ENCODE measurements around the gene BICD2.

Gene BICD2

DNA sequence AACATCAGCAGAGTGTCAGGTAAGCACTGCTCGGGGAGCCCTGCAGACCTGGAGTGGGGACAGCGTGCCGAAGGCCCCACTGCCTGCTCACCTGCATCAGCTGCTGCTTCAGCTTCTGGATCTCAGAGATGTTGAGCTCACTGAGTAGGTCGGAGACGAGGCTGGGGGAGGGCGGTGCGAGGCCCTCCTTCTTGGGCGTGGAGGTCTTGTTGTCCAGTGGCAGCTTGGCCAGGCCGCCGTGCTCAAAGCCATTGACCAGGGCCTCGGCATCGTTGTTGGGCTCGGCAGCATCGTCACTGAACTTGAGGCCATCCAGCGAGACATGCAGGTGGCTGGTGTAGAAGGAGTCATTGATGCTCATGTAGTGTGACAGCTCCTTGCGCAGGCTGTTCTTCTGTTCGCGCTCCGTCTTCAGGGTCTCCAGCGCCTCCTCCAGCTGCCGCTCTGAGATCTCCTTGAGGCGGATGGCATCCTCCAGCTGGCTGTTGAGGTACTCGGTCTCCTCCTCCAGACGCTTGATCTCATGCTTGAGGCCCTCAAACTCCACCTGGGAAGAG is 44.3 kb downstream of the BICD2 start:
- DNase-seq (ENCODE audit: low read depth, low spot score): no peak
- TF ChIP-seq, protein P1, sequence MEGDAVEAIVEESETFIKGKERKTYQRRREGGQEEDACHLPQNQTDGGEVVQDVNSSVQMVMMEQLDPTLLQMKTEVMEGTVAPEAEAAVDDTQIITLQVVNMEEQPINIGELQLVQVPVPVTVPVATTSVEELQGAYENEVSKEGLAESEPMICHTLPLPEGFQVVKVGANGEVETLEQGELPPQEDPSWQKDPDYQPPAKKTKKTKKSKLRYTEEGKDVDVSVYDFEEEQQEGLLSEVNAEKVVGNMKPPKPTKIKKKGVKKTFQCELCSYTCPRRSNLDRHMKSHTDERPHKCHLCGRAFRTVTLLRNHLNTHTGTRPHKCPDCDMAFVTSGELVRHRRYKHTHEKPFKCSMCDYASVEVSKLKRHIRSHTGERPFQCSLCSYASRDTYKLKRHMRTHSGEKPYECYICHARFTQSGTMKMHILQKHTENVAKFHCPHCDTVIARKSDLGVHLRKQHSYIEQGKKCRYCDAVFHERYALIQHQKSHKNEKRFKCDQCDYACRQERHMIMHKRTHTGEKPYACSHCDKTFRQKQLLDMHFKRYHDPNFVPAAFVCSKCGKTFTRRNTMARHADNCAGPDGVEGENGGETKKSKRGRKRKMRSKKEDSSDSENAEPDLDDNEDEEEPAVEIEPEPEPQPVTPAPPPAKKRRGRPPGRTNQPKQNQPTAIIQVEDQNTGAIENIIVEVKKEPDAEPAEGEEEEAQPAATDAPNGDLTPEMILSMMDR (IDR thresholded peaks at IDR 0.05; ENCODE audit: low read depth, low read length): no peak
- H3K4me3 ChIP-seq (ENCODE audit: low read depth, low read length): no peak overlapping the region
- in situ Hi-C loops (cut with HindIII; ENCODE audit: low sequenced_read_pairs): no loop called here

DNA sequence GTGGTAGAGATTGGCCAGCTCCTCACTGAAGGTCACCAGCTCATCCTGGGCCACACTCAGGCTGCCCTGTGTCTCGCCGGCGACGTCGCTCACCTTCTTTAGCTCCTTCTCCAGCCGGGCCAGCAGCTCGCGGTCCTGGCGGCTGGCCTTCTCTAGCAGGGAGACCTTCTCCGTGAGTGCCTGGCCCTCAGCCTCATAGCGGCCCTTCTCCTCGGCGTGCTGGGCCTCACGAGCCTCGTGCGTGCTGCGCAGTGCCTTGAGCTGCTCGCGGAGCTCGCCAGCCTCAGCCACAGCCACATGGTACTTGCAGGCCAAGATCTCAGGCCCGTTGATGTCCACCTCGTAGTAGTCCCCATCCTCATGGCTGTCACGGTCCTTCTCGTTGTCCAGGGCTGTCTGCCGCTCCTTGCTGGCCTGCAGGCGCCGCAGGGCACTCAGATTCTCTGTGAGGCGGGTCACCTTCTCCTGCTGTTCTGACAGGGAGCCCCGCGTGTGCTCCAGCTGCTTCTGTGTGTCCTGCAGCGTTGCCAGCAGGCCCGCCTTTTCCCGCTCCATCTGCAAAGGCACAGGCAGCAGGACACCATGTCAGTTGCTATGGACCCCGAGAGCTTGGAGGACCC is 45.5 kb downstream of the BICD2 start:
- no peak overlapping the region for H3K4me3 ChIP-seq (ENCODE audit: low read depth, low read length)
- no peak for DNase-seq (ENCODE audit: low read depth, low spot score)
- TF ChIP-seq, protein P1 (IDR thresholded peaks at IDR 0.05; ENCODE audit: low read depth, low read length): no peak
- in situ Hi-C loops (cut with HindIII; ENCODE audit: low sequenced_read_pairs): no loop called here

DNA sequence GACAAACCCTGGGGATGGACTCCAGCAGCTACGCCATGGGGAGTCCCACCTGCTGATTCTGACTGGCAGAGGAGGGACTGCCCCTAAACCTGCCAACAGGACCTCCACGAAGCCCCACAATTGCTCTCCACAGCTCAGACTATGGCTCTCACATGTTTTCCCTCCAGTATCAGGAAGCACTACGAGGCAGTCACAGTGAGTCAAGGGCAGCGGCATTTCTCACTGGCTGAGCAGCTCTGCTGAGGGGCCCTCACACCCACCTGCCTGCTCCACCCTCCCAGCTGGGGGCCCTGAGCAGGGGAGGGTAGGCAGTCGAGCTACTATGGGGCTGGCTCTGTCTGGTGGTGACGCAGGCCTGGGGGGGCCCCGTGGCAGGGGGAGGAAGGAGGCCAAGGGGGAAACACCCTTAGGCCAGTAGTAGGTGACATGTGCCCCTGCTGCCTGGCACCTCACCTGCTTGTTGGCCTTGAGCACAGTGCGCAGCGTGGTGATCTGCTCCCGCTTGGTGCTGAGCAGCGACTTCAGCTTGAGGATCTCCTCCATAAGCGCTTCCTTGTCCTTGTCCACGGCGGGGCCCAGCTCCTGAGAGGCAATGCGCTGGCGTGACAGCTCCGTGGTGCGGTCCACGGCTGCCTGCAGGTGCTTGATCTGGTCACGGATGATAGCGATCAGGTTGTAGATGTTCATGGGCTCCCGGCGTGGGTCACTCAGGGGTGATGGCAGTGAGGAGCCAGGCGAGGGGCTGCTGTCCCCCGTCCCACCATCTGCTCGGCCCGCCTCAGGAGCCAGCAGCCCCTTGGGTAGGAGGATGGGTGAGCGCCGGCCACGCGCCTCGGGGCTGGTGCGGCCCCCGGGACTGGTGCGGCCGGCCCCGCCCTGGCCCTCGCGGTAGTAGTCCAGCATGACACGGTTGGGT is 46.3 kb downstream of the BICD2 start:
- TF ChIP-seq, protein P1 (IDR thresholded peaks at IDR 0.05; ENCODE audit: low read depth, low read length): no peak
- DNase-seq (ENCODE audit: low read depth, low spot score): no peak
- H3K4me3 ChIP-seq (ENCODE audit: low read depth, low read length): no peak overlapping the region
- in situ Hi-C loops (cut with HindIII; ENCODE audit: low sequenced_read_pairs): no loop called here

DNA sequence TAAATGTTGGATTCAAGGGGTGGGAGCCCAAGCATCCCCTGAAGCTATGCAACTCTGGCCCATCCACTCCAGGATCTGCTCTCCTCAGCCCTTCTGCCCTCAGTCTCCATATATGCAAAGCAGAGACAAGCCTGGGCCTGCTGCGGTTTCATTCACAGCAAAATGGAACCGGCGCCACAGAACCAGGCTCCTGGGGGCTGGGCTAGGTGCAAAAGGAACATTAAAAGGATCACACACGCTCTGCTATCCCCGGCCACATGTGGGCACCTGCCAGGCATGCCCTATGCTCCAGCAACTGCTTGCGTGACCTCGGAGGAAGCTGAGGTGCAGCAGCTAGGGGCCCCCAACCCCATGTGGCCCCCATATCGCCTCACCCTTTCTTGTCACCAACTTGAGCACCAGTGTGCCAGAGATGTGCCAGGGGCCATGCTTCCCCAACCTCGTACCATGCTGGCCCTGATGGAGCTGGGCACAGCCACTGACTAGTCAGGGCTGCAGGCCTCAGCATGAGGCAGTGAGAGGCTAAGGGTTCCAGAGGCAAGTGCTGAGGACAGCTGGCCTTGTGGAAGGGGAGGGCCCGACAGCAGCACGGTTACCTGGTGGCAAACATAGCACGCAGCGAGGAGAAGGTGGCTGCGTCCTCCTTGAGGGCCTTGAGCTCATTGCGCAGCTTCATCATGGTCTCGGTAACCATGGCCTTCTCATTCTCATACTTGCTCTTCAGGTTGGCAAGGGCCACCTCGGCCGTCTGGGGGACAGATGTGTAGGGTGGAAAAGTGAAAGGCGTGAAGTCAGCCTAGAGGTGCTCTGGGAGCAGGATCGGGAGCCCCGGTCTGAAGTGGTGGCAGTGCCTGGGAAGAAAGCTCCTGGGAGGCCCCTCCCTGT is 47.2 kb downstream of the BICD2 start:
- in situ Hi-C loops (cut with HindIII; ENCODE audit: low sequenced_read_pairs): no loop called here
- no peak for DNase-seq (ENCODE audit: low read depth, low spot score)
- no peak overlapping the region for H3K4me3 ChIP-seq (ENCODE audit: low read depth, low read length)
- TF ChIP-seq, protein P1 (IDR thresholded peaks at IDR 0.05; ENCODE audit: low read depth, low read length): no peak

DNA sequence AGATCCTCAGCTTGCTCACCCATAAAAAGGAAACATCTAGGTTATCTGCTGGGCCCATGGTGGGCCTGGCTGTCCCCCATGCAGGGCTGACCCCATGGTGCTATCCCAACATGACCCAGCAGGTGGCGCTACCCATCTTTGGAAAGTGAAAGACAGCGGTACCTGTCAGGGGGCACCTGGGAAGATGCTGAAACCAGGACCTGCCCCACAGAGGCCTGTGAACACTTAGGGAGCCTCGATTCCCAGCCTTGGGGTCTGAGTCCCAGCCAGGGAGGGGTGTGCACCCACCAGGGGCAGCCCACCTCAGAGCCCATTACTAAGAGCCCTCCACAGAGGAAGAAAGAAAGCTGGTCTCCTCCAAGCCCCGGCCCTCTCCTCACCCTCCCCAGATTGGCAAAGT is 48.1 kb downstream of the BICD2 start:
- in situ Hi-C loops (cut with HindIII; ENCODE audit: low sequenced_read_pairs): no loop called here
- no peak overlapping the region for H3K4me3 ChIP-seq (ENCODE audit: low read depth, low read length)
- peak; percentile 29 for DNase-seq (ENCODE audit: low read depth, low spot score)
- TF ChIP-seq, protein P1 (IDR thresholded peaks at IDR 0.05; ENCODE audit: low read depth, low read length): peak; percentile 90

Data from astrocyte of the spinal cord (primary cell).